HepG2 (cell line): Measurements from ENCODE around the gene MVP. TPM values are rescaled to one million over a fixed set of nuclear protein-coding genes. Genes with fewer than 3 reads are reported as not detected.

Experiments
- ATAC-seq: fragments of 200-7000 bp; cut with Tn5 transposase; 3 replicates; pipeline ENCODE4 v1.9.1; 2020; ENCODE audit warnings: mild to moderate bottlenecking, moderate library complexity
- BruUV-seq: library from RNA; stranded (reverse); fragments of 400-500 nt; replicated peaks from 2 replicates; lab custom pipeline; 2021; lab: Mats Ljungman, UMichigan
- CTCF ChIA-PET: fragments of 300-600 bp; formaldehyde crosslinking; extraction: SDS; loops from one replicate; lab custom pipeline; 2021; ENCODE audit warnings: low total read pairs, inconsistent platforms, low intra/inter-chr PET ratio; lab: Yijun Ruan, JAX
- POLR2A ChIA-PET: fragments of 350-600 bp; sonication (Branson Sonifier 250); formaldehyde crosslinking; loops from one replicate; lab custom pipeline; 2020; ENCODE audit warnings: antibody characterized with exemption, inconsistent platforms; lab: Yijun Ruan, JAX
- DNase-seq: peaks from one replicate; pipeline ENCODE4 v3.0.0-alpha.2; 2015; ENCODE audit warnings: low spot score
- FAIRE-seq: peaks from 3 replicates; lab custom pipeline; 2011; peaks lifted over from hg19 to GRCh38; lab: Jason Lieb, UNC
- H2AFZ ChIP-seq: one replicate; pipeline ENCODE4 v1.6.1; 2011; ENCODE audit warnings: low read length, inconsistent platforms
- H3K27ac ChIP-seq: fragments of 300-600 bp; 3 replicates; pipeline ENCODE4 v1.8.0; 2011; ENCODE audit warnings: mixed run types, mild to moderate bottlenecking, mixed read lengths, low read length, inconsistent platforms; ENCODE audit not compliant: insufficient read depth; ENCODE audit errors: extremely low read length
- H3K27me3 ChIP-seq, 2 experiments: fragments of 200-600 bp in 1 of 2; 2 replicates in 1 of 2; 3 replicates in 1 of 2; pipeline versions ENCODE4 v1.6.0 to v1.8.0; 2011; ENCODE audit warnings: low read length in 2 of 2, mild to moderate bottlenecking in 2 of 2, moderate library complexity in 2 of 2, inconsistent platforms in 1 of 2; ENCODE audit not compliant: insufficient read depth in 2 of 2, control insufficient read depth in 1 of 2
- H3K36me3 ChIP-seq, 2 experiments: fragments of 200-600 bp in 1 of 2; replicated peaks in 1 of 2; 2 replicates in 1 of 2; 3 replicates in 1 of 2; pipeline versions ENCODE4 v1.5.1 to v1.8.0; 2011; ENCODE audit warnings: low read length in 2 of 2, inconsistent platforms in 1 of 2; ENCODE audit not compliant: insufficient read depth in 2 of 2, control insufficient read depth in 1 of 2
- H3K4me1 ChIP-seq: 2 replicates; pipeline ENCODE4 v1.5.1; 2012; ENCODE audit warnings: low read length, inconsistent platforms; ENCODE audit not compliant: insufficient read depth
- H3K4me2 ChIP-seq: 2 replicates; pipeline ENCODE4 v1.6.0; 2011; ENCODE audit warnings: low read depth, low read length, inconsistent platforms
- H3K4me3 ChIP-seq, 3 experiments: fragments of 200-600 bp in 1 of 3; sonication (generic), shearing (Covaris generic) in 1 of 3; replicated peaks in 1 of 3; 2 replicates each; pipeline ENCODE4 v1.5.1; 2011 to 2016; ENCODE audit warnings: low read length in 3 of 3, inconsistent platforms in 2 of 3, low read depth in 2 of 3, mild to moderate bottlenecking in 2 of 3, control low read depth in 1 of 3, mixed read lengths in 1 of 3; ENCODE audit not compliant: insufficient read depth in 1 of 3
- H3K79me2 ChIP-seq: one replicate; pipeline ENCODE4 v1.6.1; 2011; ENCODE audit warnings: low read length, inconsistent platforms; ENCODE audit not compliant: insufficient read depth
- H3K9ac ChIP-seq: 2 replicates; pipeline ENCODE4 v1.6.0; 2011; ENCODE audit warnings: mild to moderate bottlenecking, low read depth, low read length, inconsistent platforms; ENCODE audit not compliant: insufficient read depth
- H3K9me3 ChIP-seq: 2 replicates; pipeline ENCODE4 v1.5.1; 2012; ENCODE audit warnings: mild to moderate bottlenecking, low read length
- H4K20me1 ChIP-seq: 2 replicates; pipeline ENCODE4 v1.6.0; 2011; ENCODE audit warnings: inconsistent platforms, mild to moderate bottlenecking, low read length, moderate library complexity; ENCODE audit not compliant: insufficient read depth
- ATRX ChIP-seq: sonication (generic); formaldehyde crosslinking; IDR thresholded peaks from 2 replicates; pipeline ENCODE4 v1.4.0; 2020; ENCODE audit warnings: missing genetic modification reagents, borderline replicate concordance
- CENPX ChIP-seq: sonication (generic); formaldehyde crosslinking; IDR thresholded peaks from 2 replicates; pipeline ENCODE4 v1.9.0; 2021; ENCODE audit warnings: mild to moderate bottlenecking, missing genetic modification reagents, moderate library complexity
- HNRNPL ChIP-seq: fragments of 200-400 bp; formaldehyde crosslinking; IDR thresholded peaks from 2 replicates; pipeline ENCODE4 v1.6.1; 2017; ENCODE audit warnings: mild to moderate bottlenecking, low read depth, low read length
- SMAD9 ChIP-seq: sonication (generic); formaldehyde crosslinking; IDR thresholded peaks from 2 replicates; pipeline ENCODE4 v1.5.1; 2020; ENCODE audit warnings: mild to moderate bottlenecking, missing genetic modification reagents
- XBP1 ChIP-seq: sonication (generic); formaldehyde crosslinking; IDR thresholded peaks from 2 replicates; pipeline ENCODE4 v1.5.0; 2020; ENCODE audit warnings: missing genetic modification reagents
- ZC3H4 ChIP-seq: sonication (generic); formaldehyde crosslinking; IDR thresholded peaks from 2 replicates; pipeline ENCODE4 v1.4.0; 2020; ENCODE audit warnings: missing genetic modification reagents, borderline replicate concordance
- ZNF263 ChIP-seq: sonication (generic); formaldehyde crosslinking; IDR thresholded peaks from 2 replicates; pipeline ENCODE4 v1.4.0; 2020; ENCODE audit warnings: missing genetic modification reagents
- ZNF343 ChIP-seq: sonication (generic); formaldehyde crosslinking; IDR thresholded peaks from 2 replicates; pipeline ENCODE4 v1.4.0; 2020; ENCODE audit warnings: mild to moderate bottlenecking, missing genetic modification reagents
- ZNF619 ChIP-seq: sonication (generic); formaldehyde crosslinking; IDR thresholded peaks from 2 replicates; pipeline ENCODE4 v1.4.0; 2020; ENCODE audit warnings: mild to moderate bottlenecking, missing genetic modification reagents
- ZNF652 ChIP-seq: IDR thresholded peaks from 2 replicates; pipeline ENCODE4 v1.6.1; 2016; ENCODE audit warnings: low read depth, borderline replicate concordance
- ZNF7 ChIP-seq: IDR thresholded peaks from 2 replicates; pipeline ENCODE4 v1.6.1; 2016; ENCODE audit warnings: missing biosample characterization, missing genetic modification reagents
- WGBS: methylation state at CpG from one replicate; pipeline ENCODE4 v1.1.6; 2017; ENCODE audit warnings: low lambda C conversion rate; 5-methylcytosine and 5-hydroxymethylcytosine counted together
- in situ Hi-C: cut with HindIII; loops from 2 replicates; pipeline ENCODE4 v1.10.0; 2017; ENCODE audit warnings: low pct_unique_long_range_greater_than_20kb; ENCODE audit not compliant: extremely low pct_ligation_motif_present
- intact Hi-C: fragments of 100-400 bp; cut with micrococcal nuclease; formaldehyde crosslinking; loops from one replicate; pipeline ENCODE4 v1.10.0; 2022; ENCODE audit not compliant: unreplicated experiment
- polyA plus RNA-seq, 8 experiments: library from polyadenylated mRNA; depleted of rRNA in 3 of 8; stranded (reverse) in 7 of 8; unstranded in 1 of 8; fragments of >200 nt; fragmentation: Illumina TruSeq in 4 of 8; extraction: Trizol in 4 of 8; gene quantifications; 2 replicates each; pipeline versions ENCODE4 v1.2.1 to v1.2.3, GENCODE V29; 2011 to 2016; ENCODE audit warnings: low read depth in 4 of 8, missing spikeins in 1 of 8, mixed read lengths in 1 of 8; ENCODE audit not compliant: insufficient read depth in 1 of 8
- total RNA-seq, 5 experiments: library from RNA; depleted of rRNA; stranded (reverse); fragments of >200 nt; fragmentation: Illumina TruSeq; extraction: Trizol; gene quantifications; 2 replicates each; pipeline ENCODE4 v1.2.3, GENCODE V29; 2016; ENCODE audit warnings: low read depth in 1 of 5

The MVP gene
- total and polyA plus RNA-seq, 2 of the 13 experiments (the other 11 are each of a cell fraction or from before 2014, with no cell fraction given): 22.9 to 43.5 TPM

- H3K4me2 ChIP-seq: no peak overlapping the region
- in situ Hi-C loops: no loop called here
Observed at GRCh38 chr16:29873319-29873718, 53.1 kb downstream of the MVP start.

GRCh38 chr16:29875206-29875605 is 54.9 kb downstream of the MVP start:
- no peak overlapping the region for H2AFZ ChIP-seq
- no peaks in the 10 kb centered on the region for H3K27me3 ChIP-seq
- no peak for FAIRE-seq
- H3K9ac ChIP-seq: no peak overlapping the region
- ChIA-PET POLR2A (no interaction called here), CTCF (no interaction called here)
- no peak for ATAC-seq
- no peaks in the 10 kb centered on the region for H3K4me1 ChIP-seq
- no peak overlapping the region for H3K4me2 ChIP-seq
- H3K36me3 ChIP-seq: peaks cover 0 to 7% of the 10 kb centered on the region in 2 experiments; a peak in 4 of 5 replicates
- no peaks in the 10 kb centered on the region for H3K79me2 ChIP-seq
- no peak for TF ChIP-seq ATRX (CRISPR knock-in tag)
- no peak for TF ChIP-seq ZNF7 (CRISPR knock-in tag)
- no peak for TF ChIP-seq ZNF619
- no peak for DNase-seq
- 79% methylated on average over 4 of the region's 6 CpGs for WGBS
- intact Hi-C loops: no loop called here
- H3K4me3 ChIP-seq: no peak overlapping the region
- H4K20me1 ChIP-seq: no peaks in the 10 kb centered on the region
- no peaks in the 10 kb centered on the region for H3K9me3 ChIP-seq
- BruUV-seq: no TSS peak
- in situ Hi-C loops: no loop called here
- no peak overlapping the region for H3K27ac ChIP-seq

More at GRCh38 chr16:29873319-29873718, 53.1 kb downstream of the MVP start:
- Histone ChIP-seq H3K9ac (no peak overlapping the region), H4K20me1 (no peaks in the 10 kb centered on the region), H3K27me3 (no peaks in the 10 kb centered on the region), H3K4me3 (no peak overlapping the region), H3K4me1 (no peaks in the 10 kb centered on the region), H3K79me2 (no peaks in the 10 kb centered on the region), H2AFZ (no peak overlapping the region), H3K27ac (no peak overlapping the region), H3K36me3 (no peaks in the 10 kb centered on the region; a peak in 2 of 5 replicates), H3K9me3 (no peaks in the 10 kb centered on the region)
- no peak for DNase-seq
- no peak for ATAC-seq
- POLR2A ChIA-PET: no interaction called here
- TF ChIP-seq ZNF343: no peak
- no peak for TF ChIP-seq CENPX
- TF ChIP-seq XBP1 (CRISPR knock-in tag): no peak
- TF ChIP-seq ZNF263 (CRISPR knock-in tag): no peak
- no peak for TF ChIP-seq ZC3H4 (CRISPR knock-in tag)
- TF ChIP-seq SMAD9 (CRISPR knock-in tag): no peak
- TF ChIP-seq HNRNPL: no peak
- no peak for TF ChIP-seq ZNF652 (CRISPR knock-in tag)
- FAIRE-seq: no peak
- intact Hi-C loops: no loop called here
- CTCF ChIA-PET: no interaction called here
- whole genome bisulfite sequencing: 94% methylated on average over 21 of the region's 26 CpGs
- BruUV-seq: no TSS peak
